ENCODE data around the gene MTOR.

The MTOR gene

GRCh38 chr1:11284784-11285183 lies 22.4 kb upstream of the MTOR start:
- no peak for DNase-seq
- Histone ChIP-seq H3K4me1 (ENCODE audit: low read length) (peaks cover 12% of the 10 kb centered on the region), H3K27me3 (replicated peaks; ENCODE audit: insufficient read depth, low read length) (no peaks in the 10 kb centered on the region), H3K9ac (ENCODE audit: low read length) (no peak overlapping the region), H4K20me1 (ENCODE audit: insufficient read depth, low read length) (no peaks in the 10 kb centered on the region), H3K36me3 (replicated peaks; ENCODE audit: insufficient read depth, low read length) (no peaks in the 10 kb centered on the region), H3K9me3 (replicated peaks; ENCODE audit: insufficient read depth, low read length) (no peaks in the 10 kb centered on the region), H3K9me2 (replicated peaks; ENCODE audit: insufficient read depth, low read length) (no peaks in the 10 kb centered on the region), H3K27ac (ENCODE audit: low read length) (no peak overlapping the region), H3K79me2 (ENCODE audit: low read length) (peaks cover 60% of the 10 kb centered on the region), H3K4me2 (ENCODE audit: low read depth, low read length) (no peak overlapping the region), H3F3A (ENCODE audit: insufficient read depth, low read length) (no peaks in the 10 kb centered on the region), H3K4me3 (ENCODE audit: low read length) (no peak overlapping the region), H2AFZ (ENCODE audit: low read length) (no peak overlapping the region)
- no peak for TF ChIP-seq EZH2 (optimal IDR thresholded peaks at IDR 0.05; ENCODE audit: low read depth, low read length)
- no peak for TF ChIP-seq CTCF (IDR thresholded peaks at IDR 0.05; ENCODE audit: low read length)
- TF ChIP-seq EZH2phosphoT487 (IDR thresholded peaks at IDR 0.05; ENCODE audit: low read length), result no peak

- no peaks in the 10 kb centered on the region for H3F3A ChIP-seq (ENCODE audit: insufficient read depth, low read length)
- TF ChIP-seq CTCF (IDR thresholded peaks at IDR 0.05; ENCODE audit: low read length) (no peak), EZH2 (optimal IDR thresholded peaks at IDR 0.05; ENCODE audit: low read depth, low read length) (no peak), EZH2phosphoT487 (IDR thresholded peaks at IDR 0.05; ENCODE audit: low read length) (no peak)
- no peak overlapping the region for H3K27ac ChIP-seq (ENCODE audit: low read length)
- peaks cover 12% of the 10 kb centered on the region for H3K4me1 ChIP-seq (ENCODE audit: low read length)
- H3K4me2 ChIP-seq (ENCODE audit: low read depth, low read length), result no peak overlapping the region
- no peak for DNase-seq
- H3K9me2 ChIP-seq (replicated peaks; ENCODE audit: insufficient read depth, low read length), result no peaks in the 10 kb centered on the region
- H3K9ac ChIP-seq (ENCODE audit: low read length), result no peak overlapping the region
- H3K4me3 ChIP-seq (ENCODE audit: low read length), result no peak overlapping the region
- peaks cover 72% of the 10 kb centered on the region for H3K79me2 ChIP-seq (ENCODE audit: low read length)
- H3K27me3 ChIP-seq (replicated peaks; ENCODE audit: insufficient read depth, low read length), result no peaks in the 10 kb centered on the region
- H3K36me3 ChIP-seq (replicated peaks; ENCODE audit: insufficient read depth, low read length), result no peaks in the 10 kb centered on the region
- H4K20me1 ChIP-seq (ENCODE audit: insufficient read depth, low read length), result no peaks in the 10 kb centered on the region
- H3K9me3 ChIP-seq (replicated peaks; ENCODE audit: insufficient read depth, low read length), result no peaks in the 10 kb centered on the region
- no peak overlapping the region for H2AFZ ChIP-seq (ENCODE audit: low read length)
Observed at GRCh38 chr1:11283151-11283550, 20.8 kb upstream of the MTOR start.

- Histone ChIP-seq H3K4me1 (ENCODE audit: low read length) (peaks cover 12% of the 10 kb centered on the region), H2AFZ (ENCODE audit: low read length) (no peak overlapping the region), H3K4me2 (ENCODE audit: low read depth, low read length) (no peak overlapping the region), H3K79me2 (ENCODE audit: low read length) (peaks cover 83% of the 10 kb centered on the region), H4K20me1 (ENCODE audit: insufficient read depth, low read length) (no peaks in the 10 kb centered on the region), H3K9me2 (replicated peaks; ENCODE audit: insufficient read depth, low read length) (no peaks in the 10 kb centered on the region), H3K9ac (ENCODE audit: low read length) (no peak overlapping the region), H3K27ac (ENCODE audit: low read length) (no peak overlapping the region), H3K9me3 (replicated peaks; ENCODE audit: insufficient read depth, low read length) (no peaks in the 10 kb centered on the region), H3K36me3 (replicated peaks; ENCODE audit: insufficient read depth, low read length) (no peaks in the 10 kb centered on the region), H3F3A (ENCODE audit: insufficient read depth, low read length) (no peaks in the 10 kb centered on the region), H3K27me3 (replicated peaks; ENCODE audit: insufficient read depth, low read length) (no peaks in the 10 kb centered on the region), H3K4me3 (ENCODE audit: low read length) (no peak overlapping the region)
- TF ChIP-seq EZH2 (optimal IDR thresholded peaks at IDR 0.05; ENCODE audit: low read depth, low read length) (no peak), EZH2phosphoT487 (IDR thresholded peaks at IDR 0.05; ENCODE audit: low read length) (no peak), CTCF (IDR thresholded peaks at IDR 0.05; ENCODE audit: low read length) (no peak)
- no peak for DNase-seq
Observed at GRCh38 chr1:11281518-11282331, 19.4 kb upstream of the MTOR start.
